Measurements from ENCODE around the gene SHANK1.

DNA sequence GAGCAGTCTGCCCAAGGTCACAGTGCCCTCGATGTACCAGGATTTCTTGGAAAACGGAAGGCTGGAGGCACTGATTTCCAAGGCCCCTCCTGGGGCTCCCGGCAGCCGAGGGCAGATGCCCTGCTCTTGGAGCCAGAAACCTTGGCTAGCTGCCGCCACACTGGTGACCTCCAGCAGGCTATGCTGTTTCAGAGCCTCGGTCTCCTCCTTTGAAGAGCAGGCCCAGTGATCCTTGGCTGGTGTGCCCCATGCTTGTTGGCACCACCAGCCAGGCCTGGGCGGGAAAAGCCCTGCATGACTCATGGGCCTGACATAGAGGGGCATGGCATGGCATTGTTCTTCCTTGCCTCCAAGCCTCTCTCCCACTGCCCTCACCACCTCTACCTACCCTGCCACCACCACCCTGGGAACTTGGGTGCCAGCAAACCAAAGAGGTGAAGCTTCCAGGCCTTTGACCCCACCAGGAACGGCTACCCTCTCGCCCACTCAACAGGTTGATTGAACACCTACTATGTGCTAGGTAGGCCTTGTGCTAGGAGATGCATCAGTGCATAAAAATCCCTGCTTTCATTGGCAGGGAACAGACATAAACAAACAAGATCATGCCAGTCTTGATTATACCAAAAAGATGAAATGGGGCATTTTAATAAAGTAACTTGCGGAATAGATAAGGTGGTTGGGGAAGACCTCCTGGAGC, 2.0 kb upstream of the SHANK1 start:
- TF ChIP-seq CTCF (IDR thresholded peaks at IDR 0.05; ENCODE audit: low read depth, low read length, missing input control) (no peak), JUND (IDR thresholded peaks at IDR 0.05) (no peak)

Measured in liver (tissue), 3 donors.